ENCODE measurements around the gene MYO6. TPM values are rescaled to one million over a fixed set of nuclear protein-coding genes. Genes with fewer than 3 reads are reported as not detected.

MYO6 gene
- total RNA-seq, 6 experiments from 2014 or later: 16.0 to 28.3 (median 18.3) TPM

DNA sequence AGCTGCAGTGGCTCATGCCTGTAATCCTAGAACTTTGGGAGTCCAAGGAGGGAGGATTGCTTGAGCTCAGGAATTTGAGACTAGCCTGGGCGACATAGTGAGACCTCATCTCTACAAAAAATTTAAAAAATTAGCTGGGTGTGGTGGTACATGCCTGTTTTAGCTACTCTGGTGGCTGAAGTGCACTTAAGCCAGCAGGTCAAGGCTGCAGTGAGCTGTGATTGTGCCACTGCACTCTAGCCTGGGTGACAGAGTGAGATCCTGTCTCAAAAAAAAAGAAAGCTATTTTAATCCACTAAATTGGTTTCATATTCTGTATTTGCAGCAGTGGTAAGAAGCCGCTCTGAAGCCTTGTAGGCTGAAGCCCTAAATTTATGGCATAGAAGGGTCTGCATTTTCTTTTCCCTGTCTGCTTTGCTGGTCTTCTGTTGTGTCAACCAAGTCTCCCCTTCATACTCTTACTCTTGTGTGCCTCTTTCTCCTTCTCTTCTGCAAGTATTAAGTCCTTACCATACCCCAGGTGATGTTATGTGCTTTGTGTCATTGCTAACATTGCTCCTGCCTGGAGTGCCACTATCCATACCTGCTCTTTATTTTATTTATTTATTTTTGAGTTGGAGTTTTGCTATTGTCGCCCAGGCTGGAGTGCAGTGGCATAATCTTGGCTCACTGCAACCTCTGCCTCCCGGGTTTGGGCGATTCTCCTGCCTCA is 70.9 kb downstream of the MYO6 start:
- H3K4me3 ChIP-seq: no peak overlapping the region
- H3K27ac ChIP-seq: no peak overlapping the region
- H3K4me1 ChIP-seq: no peaks in the 10 kb centered on the region
- intact Hi-C loops (cut with DNase I): no loop called here
- no peak for ATAC-seq
- no peak for TF ChIP-seq POLR2A (IDR thresholded peaks at IDR 0.05)
- TF ChIP-seq, protein P1, sequence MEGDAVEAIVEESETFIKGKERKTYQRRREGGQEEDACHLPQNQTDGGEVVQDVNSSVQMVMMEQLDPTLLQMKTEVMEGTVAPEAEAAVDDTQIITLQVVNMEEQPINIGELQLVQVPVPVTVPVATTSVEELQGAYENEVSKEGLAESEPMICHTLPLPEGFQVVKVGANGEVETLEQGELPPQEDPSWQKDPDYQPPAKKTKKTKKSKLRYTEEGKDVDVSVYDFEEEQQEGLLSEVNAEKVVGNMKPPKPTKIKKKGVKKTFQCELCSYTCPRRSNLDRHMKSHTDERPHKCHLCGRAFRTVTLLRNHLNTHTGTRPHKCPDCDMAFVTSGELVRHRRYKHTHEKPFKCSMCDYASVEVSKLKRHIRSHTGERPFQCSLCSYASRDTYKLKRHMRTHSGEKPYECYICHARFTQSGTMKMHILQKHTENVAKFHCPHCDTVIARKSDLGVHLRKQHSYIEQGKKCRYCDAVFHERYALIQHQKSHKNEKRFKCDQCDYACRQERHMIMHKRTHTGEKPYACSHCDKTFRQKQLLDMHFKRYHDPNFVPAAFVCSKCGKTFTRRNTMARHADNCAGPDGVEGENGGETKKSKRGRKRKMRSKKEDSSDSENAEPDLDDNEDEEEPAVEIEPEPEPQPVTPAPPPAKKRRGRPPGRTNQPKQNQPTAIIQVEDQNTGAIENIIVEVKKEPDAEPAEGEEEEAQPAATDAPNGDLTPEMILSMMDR (IDR thresholded peaks at IDR 0.05): no peak
- 92% methylated on average over 5 of the region's 5 CpGs for WGBS (ENCODE audit: insufficient coverage, low coverage, low lambda C conversion rate, missing lambda C conversion rate)
- H3K36me3 ChIP-seq: peaks cover 0 to 3% (median 0%) of the 10 kb centered on the region in 4 donors
- no peaks in the 10 kb centered on the region for H3K9me3 ChIP-seq
- no peak for DNase-seq
- H3K27me3 ChIP-seq: no peaks in the 10 kb centered on the region

DNA sequence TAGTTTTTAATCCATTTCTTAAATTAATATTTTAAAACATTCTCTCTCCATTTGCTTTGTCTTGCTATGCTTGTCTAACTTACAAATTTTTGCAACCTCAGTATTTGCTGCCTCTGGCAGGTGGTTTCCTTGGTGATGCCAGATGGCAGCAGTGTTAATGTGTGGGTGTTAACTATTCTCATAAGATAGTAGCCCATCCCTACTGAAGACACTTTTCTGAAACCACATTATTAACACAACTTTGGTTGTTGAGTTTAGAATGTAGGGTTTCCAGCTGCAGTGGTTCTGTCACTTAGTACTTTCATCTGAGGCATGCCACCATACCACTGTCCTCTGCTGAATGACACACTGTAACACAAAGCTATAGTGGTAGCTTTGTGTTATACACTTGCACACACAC is 75.1 kb downstream of the MYO6 start:
- intact Hi-C loops (cut with DNase I): no loop called here
- H3K27ac ChIP-seq: no peak overlapping the region
- H3K4me1 ChIP-seq: no peaks in the 10 kb centered on the region
- no peak overlapping the region for H3K4me3 ChIP-seq
- no peaks in the 10 kb centered on the region for H3K27me3 ChIP-seq
- no peaks in the 10 kb centered on the region for H3K9me3 ChIP-seq
- H3K36me3 ChIP-seq: no peaks in the 10 kb centered on the region
- ATAC-seq (no peak), DNase-seq (no peak)
- TF ChIP-seq, protein P1 (IDR thresholded peaks at IDR 0.05): no peak

DNA sequence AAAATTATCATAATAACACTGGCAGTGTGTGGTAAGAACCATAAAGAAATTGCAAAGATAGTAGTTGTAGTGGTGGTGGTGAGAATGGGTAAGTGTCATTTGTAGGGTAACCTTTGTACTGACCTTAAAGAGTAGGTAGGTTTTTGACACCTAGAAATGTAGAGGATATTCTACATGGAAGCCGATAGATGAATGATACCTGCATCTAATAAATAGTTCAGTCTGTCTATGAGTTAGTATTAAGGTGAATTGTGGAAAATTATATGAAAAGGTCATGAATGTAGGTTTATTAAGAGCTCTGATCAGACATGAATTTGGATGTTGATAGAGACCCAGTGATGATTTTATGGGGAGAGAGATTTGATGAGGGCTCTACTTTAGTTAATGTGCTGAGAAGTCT is 78.1 kb downstream of the MYO6 start:
- no peak for TF ChIP-seq POLR2A (IDR thresholded peaks at IDR 0.05)
- TF ChIP-seq, protein P1 (IDR thresholded peaks at IDR 0.05): no peak
- intact Hi-C loops (cut with DNase I): no loop called here
- ATAC-seq: no peak
- WGBS (ENCODE audit: insufficient coverage, low coverage, low lambda C conversion rate, missing lambda C conversion rate): 100% methylated on average over 1 of the region's 1 CpG
- Histone ChIP-seq H3K36me3 (no peaks in the 10 kb centered on the region), H3K9me3 (no peaks in the 10 kb centered on the region), H3K27ac (no peak overlapping the region), H3K27me3 (no peaks in the 10 kb centered on the region), H3K4me1 (no peaks in the 10 kb centered on the region), H3K4me3 (no peak overlapping the region)
- no peak for DNase-seq

DNA sequence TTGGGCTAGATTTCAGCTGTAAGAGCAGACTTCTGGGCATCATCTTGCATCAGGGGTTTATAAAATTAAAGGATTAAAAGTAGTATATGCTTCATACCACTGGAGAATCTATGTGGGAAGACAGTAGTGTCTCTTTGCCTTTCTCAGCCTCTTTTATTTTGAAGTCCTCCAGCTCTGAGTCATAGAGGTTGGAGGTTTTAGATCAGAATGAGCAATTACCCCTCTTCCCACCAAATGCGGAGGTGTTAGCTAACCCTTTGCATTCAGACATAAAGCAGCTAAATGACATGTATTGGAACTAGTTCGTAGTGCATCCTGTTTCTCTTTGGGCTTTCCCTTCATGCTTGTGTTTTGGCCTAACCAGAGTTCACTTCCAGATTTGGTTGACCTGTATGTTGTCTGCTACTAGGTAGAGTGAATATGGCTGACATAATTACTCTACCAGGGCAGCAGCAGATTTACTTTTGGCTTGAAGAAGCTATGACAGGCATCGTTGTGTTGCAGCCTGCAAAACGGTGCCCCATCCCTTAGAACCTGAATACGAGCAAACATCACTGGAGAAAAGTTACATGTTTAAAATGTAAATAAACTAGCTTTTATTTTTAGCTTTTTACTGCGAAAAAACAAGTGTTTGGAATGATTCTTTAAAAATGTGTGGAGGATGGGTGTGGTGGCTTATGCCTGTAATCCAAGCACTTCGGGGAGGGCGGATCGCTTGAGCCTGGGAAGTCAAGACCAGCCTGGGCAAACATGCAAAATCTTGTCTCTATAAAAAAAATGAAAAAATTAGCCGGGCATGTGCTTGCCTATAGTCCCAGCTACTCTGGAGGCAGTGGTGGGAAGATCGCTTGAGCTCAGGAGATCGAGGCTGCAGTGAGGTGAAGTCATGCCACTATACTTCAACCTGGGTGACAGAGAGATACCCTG is 82.2 kb downstream of the MYO6 start:
- Histone ChIP-seq H3K27ac (no peak overlapping the region), H3K36me3 (peaks cover 0 to 9% (median 0%) of the 10 kb centered on the region in 4 donors), H3K4me1 (no peaks in the 10 kb centered on the region), H3K4me3 (no peak overlapping the region), H3K27me3 (no peaks in the 10 kb centered on the region), H3K9me3 (no peaks in the 10 kb centered on the region)
- WGBS (ENCODE audit: insufficient coverage, low coverage, low lambda C conversion rate, missing lambda C conversion rate): 87% methylated on average over 11 of the region's 12 CpGs
- ATAC-seq (no peak), DNase-seq (no peak)
- intact Hi-C loops (cut with DNase I): no loop called here
- TF ChIP-seq POLR2A (IDR thresholded peaks at IDR 0.05): no peak
- TF ChIP-seq, protein P1 (IDR thresholded peaks at IDR 0.05): no peak

Data from right lobe of liver (tissue), 6 donors.